Activated T-cell treated with anti-CD3 and anti-CD28 coated beads for 24 hours (primary cell): ENCODE data around the gene ST6GALNAC4.
"Not testable (repeated sequence)": the region's sequence is repeated elsewhere in the genome, so short reads cannot be mapped to it uniquely, and the experiment has no call there.

Experiments
- DNase-seq: peaks from one replicate; pipeline ENCODE4 v3.0.0-alpha.2; 2020; ENCODE audit warnings: low read depth

The ST6GALNAC4 gene

GRCh38 chr9:127870153-127870491, 46.7 kb downstream of the ST6GALNAC4 start:
- DNase-seq, result not testable (repeated sequence)

- peak; percentile 73 for DNase-seq
These were observed 47.3 kb downstream of the ST6GALNAC4 start for GRCh38 chr9:127869310-127870152.

- no peak for DNase-seq
These were observed 48.5 kb downstream of the ST6GALNAC4 start for GRCh38 chr9:127868278-127868902.

- no peak for DNase-seq
These were observed 49.2 kb downstream of the ST6GALNAC4 start for GRCh38 chr9:127867356-127868277.

- DNase-seq, result no peak
These were observed 50.3 kb downstream of the ST6GALNAC4 start for GRCh38 chr9:127866535-127866934.

- peak; percentile 17 for DNase-seq
These were observed 51.0 kb downstream of the ST6GALNAC4 start for GRCh38 chr9:127865645-127866464.

- DNase-seq, result no peak
These were observed 53.6 kb downstream of the ST6GALNAC4 start for GRCh38 chr9:127863191-127863621.

- no peak for DNase-seq
These were observed 54.5 kb downstream of the ST6GALNAC4 start for GRCh38 chr9:127862075-127863011.

- no peak for DNase-seq
These were observed 56.1 kb downstream of the ST6GALNAC4 start for GRCh38 chr9:127860779-127861178.

GRCh38 chr9:127860260-127860659, 56.6 kb downstream of the ST6GALNAC4 start:
- no peak for DNase-seq

GRCh38 chr9:127858041-127858512, 58.8 kb downstream of the ST6GALNAC4 start:
- no peak for DNase-seq
